HepG2 (cell line): Measurements from ENCODE around the gene CCDC192. TPM values are rescaled to one million over a fixed set of nuclear protein-coding genes. Genes with fewer than 3 reads are reported as not detected.

Experiments
- HOXA5 ChIP-seq: sonication (generic); formaldehyde crosslinking; IDR thresholded peaks from 2 replicates; pipeline ENCODE4 v1.4.0; 2020; ENCODE audit warnings: missing genetic modification reagents
- NFKB2 ChIP-seq: sonication (generic); formaldehyde crosslinking; IDR thresholded peaks from 2 replicates; pipeline ENCODE4 v1.4.0; 2020; ENCODE audit warnings: missing genetic modification reagents, borderline replicate concordance
- NR2C2 ChIP-seq: sonication (generic); formaldehyde crosslinking; IDR thresholded peaks from 2 replicates; pipeline ENCODE4 v1.4.0; 2020; ENCODE audit warnings: missing genetic modification reagents, mild to moderate bottlenecking, moderate library complexity, borderline replicate concordance
- PRMT3 ChIP-seq: sonication (generic); formaldehyde crosslinking; IDR thresholded peaks from 2 replicates; pipeline ENCODE4 v1.8.1; 2022; ENCODE audit warnings: low read depth, mild to moderate bottlenecking, moderate library complexity, missing genetic modification reagents, borderline replicate concordance
- RFX3 ChIP-seq: IDR thresholded peaks from 2 replicates; pipeline ENCODE4 v1.6.1; 2016; ENCODE audit warnings: missing biosample characterization, missing genetic modification reagents
- ZNF350 ChIP-seq: sonication (generic); formaldehyde crosslinking; IDR thresholded peaks from 2 replicates; pipeline ENCODE4 v1.4.0; 2020; ENCODE audit warnings: mild to moderate bottlenecking, low read depth, missing genetic modification reagents, borderline replicate concordance
- ZNF558 ChIP-seq: sonication (generic); formaldehyde crosslinking; IDR thresholded peaks from 2 replicates; pipeline ENCODE4 v1.9.0; 2022; ENCODE audit warnings: mild to moderate bottlenecking, missing genetic modification reagents, borderline replicate concordance
- ZNF607 ChIP-seq: sonication (generic); formaldehyde crosslinking; IDR thresholded peaks from 2 replicates; pipeline ENCODE4 v1.5.1; 2020; ENCODE audit warnings: missing genetic modification reagents, mild to moderate bottlenecking, borderline replicate concordance
- polyA plus RNA-seq, 8 experiments: library from polyadenylated mRNA; depleted of rRNA in 3 of 8; stranded (reverse) in 7 of 8; unstranded in 1 of 8; fragments of >200 nt; fragmentation: Illumina TruSeq in 4 of 8; extraction: Trizol in 4 of 8; gene quantifications; 2 replicates each; pipeline versions ENCODE4 v1.2.1 to v1.2.3, GENCODE V29; 2011 to 2016; ENCODE audit warnings: low read depth in 4 of 8, missing spikeins in 1 of 8, mixed read lengths in 1 of 8; ENCODE audit not compliant: insufficient read depth in 1 of 8
- total RNA-seq, 5 experiments: library from RNA; depleted of rRNA; stranded (reverse); fragments of >200 nt; fragmentation: Illumina TruSeq; extraction: Trizol; gene quantifications; 2 replicates each; pipeline ENCODE4 v1.2.3, GENCODE V29; 2016; ENCODE audit warnings: low read depth in 1 of 5
- TF ChIP-seq, protein P1 (sequence below): sonication (generic); formaldehyde crosslinking; IDR thresholded peaks from 2 replicates; pipeline ENCODE4 v1.4.0; 2020; ENCODE audit warnings: mild to moderate bottlenecking, missing genetic modification reagents
- TF ChIP-seq, protein P2 (sequence below): sonication (generic); formaldehyde crosslinking; IDR thresholded peaks from 2 replicates; pipeline ENCODE4 v1.9.0; 2021; ENCODE audit warnings: missing genetic modification reagents, borderline replicate concordance
- TF ChIP-seq, protein P3 (sequence below): sonication (generic); formaldehyde crosslinking; IDR thresholded peaks from 2 replicates; pipeline ENCODE4 v1.5.1; 2020; ENCODE audit warnings: missing genetic modification reagents, mild to moderate bottlenecking, borderline replicate concordance
- TF ChIP-seq, protein P4 (sequence below): sonication (generic); formaldehyde crosslinking; IDR thresholded peaks from 2 replicates; pipeline ENCODE4 v1.8.1; 2023; ENCODE audit warnings: mild to moderate bottlenecking, missing genetic modification reagents

Gene CCDC192
- total and polyA plus RNA-seq, 2 of the 13 experiments (the other 11 are each of a cell fraction or from before 2014, with no cell fraction given), result not detected

DNA sequence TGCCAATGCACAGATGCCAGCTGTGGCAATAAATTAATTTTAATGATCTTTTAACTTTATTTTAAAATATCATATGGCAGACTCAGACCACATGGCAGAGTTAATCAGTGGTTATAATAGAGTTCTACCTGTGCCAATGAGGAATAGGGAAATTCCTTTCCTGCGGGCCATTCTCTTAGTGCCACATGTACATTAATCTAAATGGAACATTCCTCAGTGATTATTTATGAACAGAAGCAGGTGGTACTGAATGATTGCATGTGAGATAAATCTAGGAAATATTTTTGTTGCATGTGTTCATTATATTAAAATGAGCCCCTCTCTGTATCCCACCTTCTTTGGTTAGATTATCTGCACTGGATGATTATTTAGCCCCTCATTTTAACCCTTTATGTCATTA is 102.3 kb downstream of the CCDC192 start (continued):
- TF ChIP-seq, protein P1, sequence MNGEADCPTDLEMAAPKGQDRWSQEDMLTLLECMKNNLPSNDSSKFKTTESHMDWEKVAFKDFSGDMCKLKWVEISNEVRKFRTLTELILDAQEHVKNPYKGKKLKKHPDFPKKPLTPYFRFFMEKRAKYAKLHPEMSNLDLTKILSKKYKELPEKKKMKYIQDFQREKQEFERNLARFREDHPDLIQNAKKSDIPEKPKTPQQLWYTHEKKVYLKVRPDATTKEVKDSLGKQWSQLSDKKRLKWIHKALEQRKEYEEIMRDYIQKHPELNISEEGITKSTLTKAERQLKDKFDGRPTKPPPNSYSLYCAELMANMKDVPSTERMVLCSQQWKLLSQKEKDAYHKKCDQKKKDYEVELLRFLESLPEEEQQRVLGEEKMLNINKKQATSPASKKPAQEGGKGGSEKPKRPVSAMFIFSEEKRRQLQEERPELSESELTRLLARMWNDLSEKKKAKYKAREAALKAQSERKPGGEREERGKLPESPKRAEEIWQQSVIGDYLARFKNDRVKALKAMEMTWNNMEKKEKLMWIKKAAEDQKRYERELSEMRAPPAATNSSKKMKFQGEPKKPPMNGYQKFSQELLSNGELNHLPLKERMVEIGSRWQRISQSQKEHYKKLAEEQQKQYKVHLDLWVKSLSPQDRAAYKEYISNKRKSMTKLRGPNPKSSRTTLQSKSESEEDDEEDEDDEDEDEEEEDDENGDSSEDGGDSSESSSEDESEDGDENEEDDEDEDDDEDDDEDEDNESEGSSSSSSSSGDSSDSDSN (CRISPR knock-in tag), result no peak
- no peak for TF ChIP-seq NFKB2 (CRISPR knock-in tag)
- TF ChIP-seq NR2C2 (CRISPR knock-in tag), result no peak
- no peak for TF ChIP-seq PRMT3 (CRISPR knock-in tag)
- no peak for TF ChIP-seq HOXA5 (CRISPR knock-in tag)
- TF ChIP-seq, protein P2, sequence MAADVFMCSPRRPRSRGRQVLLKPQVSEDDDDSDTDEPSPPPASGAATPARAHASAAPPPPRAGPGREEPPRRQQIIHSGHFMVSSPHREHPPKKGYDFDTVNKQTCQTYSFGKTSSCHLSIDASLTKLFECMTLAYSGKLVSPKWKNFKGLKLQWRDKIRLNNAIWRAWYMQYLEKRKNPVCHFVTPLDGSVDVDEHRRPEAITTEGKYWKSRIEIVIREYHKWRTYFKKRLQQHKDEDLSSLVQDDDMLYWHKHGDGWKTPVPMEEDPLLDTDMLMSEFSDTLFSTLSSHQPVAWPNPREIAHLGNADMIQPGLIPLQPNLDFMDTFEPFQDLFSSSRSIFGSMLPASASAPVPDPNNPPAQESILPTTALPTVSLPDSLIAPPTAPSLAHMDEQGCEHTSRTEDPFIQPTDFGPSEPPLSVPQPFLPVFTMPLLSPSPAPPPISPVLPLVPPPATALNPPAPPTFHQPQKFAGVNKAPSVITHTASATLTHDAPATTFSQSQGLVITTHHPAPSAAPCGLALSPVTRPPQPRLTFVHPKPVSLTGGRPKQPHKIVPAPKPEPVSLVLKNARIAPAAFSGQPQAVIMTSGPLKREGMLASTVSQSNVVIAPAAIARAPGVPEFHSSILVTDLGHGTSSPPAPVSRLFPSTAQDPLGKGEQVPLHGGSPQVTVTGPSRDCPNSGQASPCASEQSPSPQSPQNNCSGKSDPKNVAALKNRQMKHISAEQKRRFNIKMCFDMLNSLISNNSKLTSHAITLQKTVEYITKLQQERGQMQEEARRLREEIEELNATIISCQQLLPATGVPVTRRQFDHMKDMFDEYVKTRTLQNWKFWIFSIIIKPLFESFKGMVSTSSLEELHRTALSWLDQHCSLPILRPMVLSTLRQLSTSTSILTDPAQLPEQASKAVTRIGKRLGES (CRISPR knock-in tag), result no peak
- TF ChIP-seq ZNF350 (CRISPR knock-in tag), result no peak
- TF ChIP-seq, protein P3, sequence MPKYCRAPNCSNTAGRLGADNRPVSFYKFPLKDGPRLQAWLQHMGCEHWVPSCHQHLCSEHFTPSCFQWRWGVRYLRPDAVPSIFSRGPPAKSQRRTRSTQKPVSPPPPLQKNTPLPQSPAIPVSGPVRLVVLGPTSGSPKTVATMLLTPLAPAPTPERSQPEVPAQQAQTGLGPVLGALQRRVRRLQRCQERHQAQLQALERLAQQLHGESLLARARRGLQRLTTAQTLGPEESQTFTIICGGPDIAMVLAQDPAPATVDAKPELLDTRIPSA, result no peak
- no peak for TF ChIP-seq ZNF607 (CRISPR knock-in tag)
- TF ChIP-seq RFX3 (CRISPR knock-in tag), result no peak
- TF ChIP-seq ZNF558 (CRISPR knock-in tag), result no peak
- TF ChIP-seq, protein P4, sequence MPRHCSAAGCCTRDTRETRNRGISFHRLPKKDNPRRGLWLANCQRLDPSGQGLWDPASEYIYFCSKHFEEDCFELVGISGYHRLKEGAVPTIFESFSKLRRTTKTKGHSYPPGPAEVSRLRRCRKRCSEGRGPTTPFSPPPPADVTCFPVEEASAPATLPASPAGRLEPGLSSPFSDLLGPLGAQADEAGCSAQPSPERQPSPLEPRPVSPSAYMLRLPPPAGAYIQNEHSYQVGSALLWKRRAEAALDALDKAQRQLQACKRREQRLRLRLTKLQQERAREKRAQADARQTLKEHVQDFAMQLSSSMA (CRISPR knock-in tag), result no peak
- TF ChIP-seq, all 625 proteins: peak for 0
